ENCODE measurements around the gene DGCR8.
"Not testable (repeated sequence)": the region's sequence is repeated elsewhere in the genome, so short reads cannot be mapped to it uniquely, and the experiment has no call there.

DGCR8 gene

GRCh38 chr22:20158391-20159036, 78.5 kb downstream of the DGCR8 start:
- Histone ChIP-seq H3K9ac (no peak overlapping the region), H3K4me1 (ENCODE audit: low read depth, poor library complexity, severe bottlenecking) (no peaks in the 10 kb centered on the region), H3K4me2 (no peak overlapping the region), H3K36me3 (ENCODE audit: insufficient read depth) (no peaks in the 10 kb centered on the region), H3K4me3 (IDR thresholded peaks at IDR 0.05; ENCODE audit: insufficient read depth, low read depth, low read length) (no peak overlapping the region), H2AFZ (ENCODE audit: low read depth) (no peak overlapping the region), H4K20me1 (ENCODE audit: insufficient read depth) (no peaks in the 10 kb centered on the region), H3K27ac (no peak overlapping the region), H3K79me2 (ENCODE audit: insufficient read depth, low read depth) (no peaks in the 10 kb centered on the region), H3K27me3 (ENCODE audit: insufficient read depth, low read depth) (peaks cover 46% of the 10 kb centered on the region)
- TF ChIP-seq CTCF (conservative IDR thresholded peaks at IDR 0.05; ENCODE audit: low read depth, low read length), result no peak

GRCh38 chr22:20159076-20159475, 79.0 kb downstream of the DGCR8 start:
- Histone ChIP-seq H3K27ac (no peak overlapping the region), H3K4me1 (ENCODE audit: low read depth, poor library complexity, severe bottlenecking) (no peaks in the 10 kb centered on the region), H3K27me3 (ENCODE audit: insufficient read depth, low read depth) (peaks cover 42% of the 10 kb centered on the region), H3K4me3 (IDR thresholded peaks at IDR 0.05; ENCODE audit: insufficient read depth, low read depth, low read length) (no peak overlapping the region), H3K36me3 (ENCODE audit: insufficient read depth) (no peaks in the 10 kb centered on the region), H3K79me2 (ENCODE audit: insufficient read depth, low read depth) (no peaks in the 10 kb centered on the region), H3K9ac (no peak overlapping the region), H3K4me2 (no peak overlapping the region), H4K20me1 (ENCODE audit: insufficient read depth) (no peaks in the 10 kb centered on the region), H2AFZ (ENCODE audit: low read depth) (no peak overlapping the region)
- no peak for TF ChIP-seq CTCF (conservative IDR thresholded peaks at IDR 0.05; ENCODE audit: low read depth, low read length)

GRCh38 chr22:20159531-20159930, 79.5 kb downstream of the DGCR8 start:
- not testable (repeated sequence) for H3K4me2 ChIP-seq; H3K9ac ChIP-seq; H4K20me1 ChIP-seq (ENCODE audit: insufficient read depth); H3K4me3 ChIP-seq (IDR thresholded peaks at IDR 0.05; ENCODE audit: insufficient read depth, low read depth, low read length); H3K27ac ChIP-seq; H2AFZ ChIP-seq (ENCODE audit: low read depth); H3K36me3 ChIP-seq (ENCODE audit: insufficient read depth); H3K79me2 ChIP-seq (ENCODE audit: insufficient read depth, low read depth); H3K4me1 ChIP-seq (ENCODE audit: low read depth, poor library complexity, severe bottlenecking)
- peaks cover 41% of the 10 kb centered on the region for H3K27me3 ChIP-seq (ENCODE audit: insufficient read depth, low read depth)

GRCh38 chr22:20160041-20160440, 80.0 kb downstream of the DGCR8 start:
- no peak overlapping the region for H3K4me3 ChIP-seq (IDR thresholded peaks at IDR 0.05; ENCODE audit: insufficient read depth, low read depth, low read length)
- no peaks in the 10 kb centered on the region for H3K79me2 ChIP-seq (ENCODE audit: insufficient read depth, low read depth)
- TF ChIP-seq CTCF (conservative IDR thresholded peaks at IDR 0.05; ENCODE audit: low read depth, low read length), result no peak
- no peak overlapping the region for H3K27ac ChIP-seq
- no peaks in the 10 kb centered on the region for H4K20me1 ChIP-seq (ENCODE audit: insufficient read depth)
- no peaks in the 10 kb centered on the region for H3K36me3 ChIP-seq (ENCODE audit: insufficient read depth)
- no peak overlapping the region for H2AFZ ChIP-seq (ENCODE audit: low read depth)
- no peak overlapping the region for H3K9ac ChIP-seq
- peaks cover 41% of the 10 kb centered on the region for H3K27me3 ChIP-seq (ENCODE audit: insufficient read depth, low read depth)
- H3K4me1 ChIP-seq (ENCODE audit: low read depth, poor library complexity, severe bottlenecking), result no peaks in the 10 kb centered on the region
- no peak overlapping the region for H3K4me2 ChIP-seq

Measured in KMS-11 (cell line).